Colonic mucosa (tissue), 4 donors: Measurements from ENCODE around the gene BMAL1. TPM values are rescaled to one million over a fixed set of nuclear protein-coding genes. Genes with fewer than 3 reads are reported as not detected.

Experiments used
- DNase-seq: peaks from one replicate; pipeline ENCODE4 v3.0.0-alpha.2; 2020
- H3K27ac ChIP-seq: fragments of 200-600 bp; one replicate; pipeline ENCODE4 v1.8.0; 2021
- H3K27me3 ChIP-seq: fragments of 200-600 bp; one replicate; pipeline ENCODE4 v1.8.0; 2021
- H3K36me3 ChIP-seq: fragments of 200-600 bp; one replicate; pipeline ENCODE4 v1.8.0; 2021
- H3K4me1 ChIP-seq: fragments of 200-600 bp; one replicate; pipeline ENCODE4 v1.8.0; 2021; ENCODE audit warnings: mild to moderate bottlenecking
- H3K4me3 ChIP-seq: fragments of 200-600 bp; one replicate; pipeline ENCODE4 v1.8.0; 2021
- H3K9ac ChIP-seq, 2 donors: one replicate each; pipeline ENCODE4 v1.7.0; 2013; ENCODE audit warnings: control low read depth in 2 of 2, low read depth in 2 of 2, low read length in 2 of 2
- H3K9me3 ChIP-seq: fragments of 200-600 bp; one replicate; pipeline ENCODE4 v1.8.0; 2021
- CTCF ChIP-seq: fragments of 200-600 bp; IDR thresholded peaks from one replicate; pipeline ENCODE4 v1.8.0; 2022; ENCODE audit warnings: antibody characterized with exemption, mild to moderate bottlenecking
- intact Hi-C: fragments of 100-400 bp; cut with DNase I; formaldehyde crosslinking; loops from one replicate; pipeline ENCODE4 v1.14.1; 2022
- total RNA-seq, 2 donors: library from RNA; stranded (reverse); fragmentation: NEBNext Ultra II Directional in 1 of 2; extraction: Animal tissue kit (Norgen Biotek cat#: 25700) in 1 of 2; gene quantifications; one replicate each; pipeline ENCODE4 v1.2.1, GENCODE V29; 2021
- donor health status: healthy.
- donor health status: DM: no; HTN: no; CAD: no.
- donor health status: DM: no; HTN: no; CAD: no.

BMAL1 gene
- total RNA-seq, 2 donors from 2014 or later = 10.0 to 14.6 TPM

DNA sequence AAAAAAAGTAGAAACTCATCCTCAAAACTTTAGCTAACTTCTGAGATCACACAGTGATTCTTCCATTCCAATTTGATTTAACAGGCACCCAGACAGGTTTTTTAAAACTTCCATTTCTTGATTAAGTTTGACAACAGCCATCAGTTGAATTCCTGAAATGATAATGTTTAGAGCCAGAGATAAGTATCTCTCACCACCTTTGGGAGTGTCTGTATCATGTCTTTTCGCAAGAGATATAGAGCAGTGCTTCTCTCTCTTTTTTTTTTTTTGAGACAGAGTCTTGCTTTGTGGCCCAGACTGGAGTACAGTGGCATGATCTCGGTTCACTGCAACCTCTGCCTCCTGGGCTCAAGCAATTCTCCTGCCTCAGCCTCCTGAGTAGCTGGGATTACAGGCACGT lies 41.7 kb upstream of the BMAL1 start:
- Histone ChIP-seq H3K27me3 (no peaks in the 10 kb centered on the region), H3K36me3 (no peaks in the 10 kb centered on the region), H3K4me3 (no peak overlapping the region), H3K4me1 (no peaks in the 10 kb centered on the region), H3K27ac (no peak overlapping the region), H3K9ac (no peak overlapping the region), H3K9me3 (no peaks in the 10 kb centered on the region)
- DNase-seq = no peak
- no peak for TF ChIP-seq CTCF
- intact Hi-C loops = no loop called here

DNA sequence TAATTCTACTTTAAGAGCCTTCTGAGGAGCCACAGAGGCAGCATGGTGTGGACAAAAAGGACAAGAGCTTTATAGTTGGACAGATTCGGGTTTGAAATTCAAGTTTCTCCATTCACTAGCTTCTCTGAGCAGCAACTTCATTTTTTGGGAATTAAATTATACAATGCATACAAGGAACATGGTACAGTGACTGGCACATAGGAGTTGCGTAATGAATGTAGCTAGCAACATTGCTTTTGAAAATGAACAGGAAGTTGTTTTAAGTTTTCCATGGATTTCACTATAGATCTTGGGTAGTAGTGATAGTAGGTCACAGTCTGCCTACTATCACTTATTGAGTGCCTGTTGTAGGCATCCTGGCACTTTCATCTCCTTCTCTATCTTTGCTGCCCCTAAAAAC lies 41.0 kb upstream of the BMAL1 start:
- no peak for TF ChIP-seq CTCF
- Histone ChIP-seq H3K9ac (no peak overlapping the region), H3K4me1 (no peaks in the 10 kb centered on the region), H3K27me3 (no peaks in the 10 kb centered on the region), H3K36me3 (no peaks in the 10 kb centered on the region), H3K27ac (no peak overlapping the region), H3K9me3 (no peaks in the 10 kb centered on the region), H3K4me3 (no peak overlapping the region)
- no peak for DNase-seq
- intact Hi-C loops = no loop called here

DNA sequence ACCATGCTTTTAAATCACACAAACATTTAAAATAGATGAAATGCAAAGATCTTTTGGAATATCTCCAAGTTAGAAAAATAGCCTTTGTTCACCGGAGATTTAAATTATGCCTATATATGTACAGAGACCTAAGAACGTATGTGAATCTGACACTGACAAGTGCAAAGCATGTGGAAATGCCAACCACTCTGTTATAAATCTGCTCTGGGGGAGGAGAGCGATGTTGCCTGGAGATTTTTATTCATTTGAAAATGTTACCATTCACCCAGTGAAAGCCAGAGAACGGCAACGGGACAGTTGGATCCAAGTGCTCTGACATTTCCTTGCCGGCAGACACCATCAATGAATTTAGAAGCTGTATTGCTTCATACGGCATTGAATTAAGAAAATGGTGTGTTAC lies 39.8 kb upstream of the BMAL1 start:
- no peaks in the 10 kb centered on the region for H3K4me1 ChIP-seq
- TF ChIP-seq CTCF = no peak
- no peak overlapping the region for H3K27ac ChIP-seq
- H3K4me3 ChIP-seq = no peak overlapping the region
- H3K27me3 ChIP-seq = no peaks in the 10 kb centered on the region
- no peaks in the 10 kb centered on the region for H3K9me3 ChIP-seq
- no peak for DNase-seq
- intact Hi-C loops = no loop called here
- no peaks in the 10 kb centered on the region for H3K36me3 ChIP-seq
- no peak overlapping the region for H3K9ac ChIP-seq

DNA sequence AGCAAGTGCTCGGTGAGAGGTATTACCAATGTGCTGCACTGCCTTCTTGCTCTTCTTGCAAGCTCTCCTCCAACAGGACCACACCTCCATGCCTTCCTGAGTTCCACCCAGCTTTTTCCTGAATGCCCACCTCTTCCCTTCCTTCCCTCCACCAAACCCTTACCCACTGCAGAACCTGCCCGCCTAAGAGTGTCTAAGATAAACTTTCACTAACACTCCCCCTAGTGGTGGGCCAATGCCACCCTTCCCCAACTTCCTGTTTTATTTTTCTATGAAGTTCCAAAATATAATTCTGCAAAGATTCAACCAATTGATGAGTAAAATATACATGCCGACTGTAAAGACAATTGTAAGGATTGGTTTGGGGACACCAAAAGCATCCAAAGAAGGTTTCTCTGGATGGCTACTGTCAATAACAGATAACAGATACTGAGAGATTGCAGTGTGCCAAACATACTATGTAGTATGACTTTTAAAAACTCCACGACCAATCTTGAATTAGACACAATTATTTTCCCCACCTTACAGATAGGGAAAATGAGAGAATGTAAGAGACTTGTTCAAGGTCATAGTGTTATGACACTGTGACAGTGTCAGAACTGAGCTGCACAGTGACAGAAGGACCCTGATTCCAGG lies 38.6 kb upstream of the BMAL1 start:
- no peaks in the 10 kb centered on the region for H3K36me3 ChIP-seq
- DNase-seq = peak; percentile 54
- H3K27ac ChIP-seq = no peak overlapping the region
- H3K4me3 ChIP-seq = no peak overlapping the region
- H3K4me1 ChIP-seq = no peaks in the 10 kb centered on the region
- no peak overlapping the region for H3K9ac ChIP-seq
- intact Hi-C loops = no loop called here
- TF ChIP-seq CTCF = peak; percentile 83
- no peaks in the 10 kb centered on the region for H3K27me3 ChIP-seq
- H3K9me3 ChIP-seq = no peaks in the 10 kb centered on the region

- Histone ChIP-seq H3K36me3 (no peaks in the 10 kb centered on the region), H3K4me3 (no peak overlapping the region), H3K9ac (no peak overlapping the region), H3K9me3 (no peaks in the 10 kb centered on the region), H3K4me1 (no peaks in the 10 kb centered on the region), H3K27me3 (no peaks in the 10 kb centered on the region), H3K27ac (no peak overlapping the region)
- DNase-seq = no peak
- intact Hi-C loops = no loop called here
- TF ChIP-seq CTCF = no peak
These were observed 35.0 kb upstream of the BMAL1 start for GRCh38 chr11:13242564-13242963.
